IMR-90 (cell line): ENCODE measurements around the gene FANCM. TPM values are rescaled to one million over a fixed set of nuclear protein-coding genes. Genes with fewer than 3 reads are reported as not detected.

Experiments
- ATAC-seq: fragments of 200-7000 bp; cut with Tn5 transposase; 2 replicates; pipeline ENCODE4 v1.9.1; 2020; ENCODE audit warnings: low read depth, mild to moderate bottlenecking, moderate library complexity
- BruUV-seq: library from RNA; stranded (reverse); fragments of 400-500 nt; replicated peaks from 2 replicates; lab custom pipeline; 2021; lab: Mats Ljungman, UMichigan
- CTCF ChIA-PET: fragments of 300-600 bp; formaldehyde crosslinking; extraction: SDS; loops from one replicate; lab custom pipeline; 2021; ENCODE audit warnings: antibody characterized with exemption; lab: Yijun Ruan, JAX
- POLR2A ChIA-PET: fragments of 300-600 bp; sonication (Branson Sonifier 250); formaldehyde crosslinking; loops from one replicate; lab custom pipeline; 2022; ENCODE audit warnings: antibody characterized with exemption; ENCODE audit not compliant: unreplicated experiment; lab: Charles Lee
- DNase-seq: peaks from one replicate; pipeline ENCODE4 v3.0.0; 2013
- H2AFZ ChIP-seq: replicated peaks from 2 replicates; pipeline ENCODE3; 2013; ENCODE audit warnings: low read length, mild to moderate bottlenecking; ENCODE audit not compliant: poor library complexity
- H2AK5ac ChIP-seq: 2 replicates; pipeline ENCODE4 v1.6.1; 2013; ENCODE audit warnings: low read depth, low read length, inconsistent platforms
- H2AK9ac ChIP-seq: replicated peaks from 2 replicates; pipeline ENCODE3; 2013; ENCODE audit warnings: mild to moderate bottlenecking, low read depth, low read length, moderate library complexity; ENCODE audit not compliant: poor library complexity
- H2BK120ac ChIP-seq: 2 replicates; pipeline ENCODE4 v1.6.1; 2013; ENCODE audit warnings: low read depth, low read length, inconsistent platforms
- H2BK15ac ChIP-seq: 3 replicates; pipeline ENCODE4 v1.6.1; 2013; ENCODE audit warnings: low read depth, low read length, inconsistent platforms
- H2BK20ac ChIP-seq: 2 replicates; pipeline ENCODE4 v1.6.1; 2013; ENCODE audit warnings: low read depth, mild to moderate bottlenecking, inconsistent platforms, low read length, moderate library complexity
- H2BK5ac ChIP-seq: 2 replicates; pipeline ENCODE4 v1.6.1; 2013; ENCODE audit warnings: mild to moderate bottlenecking, low read depth, low read length, inconsistent platforms; ENCODE audit not compliant: poor library complexity, severe bottlenecking
- H3K14ac ChIP-seq: replicated peaks from 2 replicates; pipeline ENCODE4 v1.6.1; 2013; ENCODE audit warnings: low read depth, low read length, inconsistent platforms
- H3K18ac ChIP-seq: 2 replicates; pipeline ENCODE4 v1.6.1; 2013; ENCODE audit warnings: low read depth, low read length, control low read depth
- H3K23ac ChIP-seq: 2 replicates; pipeline ENCODE4 v1.6.1; 2013; ENCODE audit warnings: low read depth, low read length, inconsistent platforms
- H3K27ac ChIP-seq: 2 replicates; pipeline ENCODE4 v1.5.1; 2013; ENCODE audit warnings: mild to moderate bottlenecking, control low read depth, low read length; ENCODE audit not compliant: insufficient read depth
- H3K27me3 ChIP-seq: 2 replicates; pipeline ENCODE4 v1.6.1; 2013; ENCODE audit warnings: low read length; ENCODE audit not compliant: control insufficient read depth, insufficient read depth
- H3K36me3 ChIP-seq: 2 replicates; pipeline ENCODE4 v1.6.1; 2013; ENCODE audit warnings: low read length, mixed read lengths; ENCODE audit not compliant: control insufficient read depth, insufficient read depth
- H3K4ac ChIP-seq: 2 replicates; pipeline ENCODE4 v1.6.1; 2013; ENCODE audit warnings: low read depth, low read length, inconsistent platforms
- H3K4me1 ChIP-seq: 2 replicates; pipeline ENCODE4 v1.6.1; 2013; ENCODE audit warnings: low read length, mixed read lengths; ENCODE audit not compliant: control insufficient read depth, insufficient read depth
- H3K4me2 ChIP-seq: 2 replicates; pipeline ENCODE4 v1.6.1; 2013; ENCODE audit warnings: low read depth, mild to moderate bottlenecking, control low read depth, low read length, moderate library complexity
- H3K4me3 ChIP-seq: 2 replicates; pipeline ENCODE4 v1.5.1; 2013; ENCODE audit warnings: low read depth, mild to moderate bottlenecking, control low read depth, low read length, moderate library complexity; ENCODE audit not compliant: insufficient read depth
- H3K56ac ChIP-seq: 2 replicates; pipeline ENCODE4 v1.6.1; 2013; ENCODE audit warnings: low read length, inconsistent platforms; ENCODE audit not compliant: insufficient read depth; ENCODE audit errors: extremely low read depth
- H3K79me1 ChIP-seq, 2 experiments: 2 replicates each; pipeline ENCODE4 v1.6.1; 2013; ENCODE audit warnings: low read length in 2 of 2, inconsistent platforms in 1 of 2, low read depth in 1 of 2
- H3K9ac ChIP-seq: 2 replicates; pipeline ENCODE4 v1.6.1; 2013; ENCODE audit warnings: low read depth, low read length, control low read depth
- H3K9me1 ChIP-seq: 2 replicates; pipeline ENCODE4 v1.6.1; 2013; ENCODE audit warnings: low read length, inconsistent platforms; ENCODE audit not compliant: insufficient read depth
- H3K9me3 ChIP-seq: 2 replicates; pipeline ENCODE4 v1.6.1; 2013; ENCODE audit warnings: low read length; ENCODE audit not compliant: control insufficient read depth, insufficient read depth
- H4K20me1 ChIP-seq: 2 replicates; pipeline ENCODE4 v1.6.1; 2013; ENCODE audit warnings: low read length, inconsistent platforms; ENCODE audit not compliant: insufficient read depth
- H4K5ac ChIP-seq: 2 replicates; pipeline ENCODE4 v1.6.1; 2013; ENCODE audit warnings: mild to moderate bottlenecking, low read depth, low read length, control low read depth
- H4K8ac ChIP-seq, 2 experiments: 2 replicates each; pipeline ENCODE4 v1.6.1; 2013; ENCODE audit warnings: low read depth in 2 of 2, low read length in 2 of 2, control low read depth in 1 of 2, inconsistent platforms in 1 of 2
- H4K91ac ChIP-seq: 2 replicates; pipeline ENCODE4 v1.6.1; 2013; ENCODE audit warnings: low read depth, low read length, inconsistent platforms; ENCODE audit not compliant: insufficient read depth
- BHLHE40 ChIP-seq: fragments of 150-350 bp; IDR thresholded peaks from 2 replicates; pipeline ENCODE4 v1.6.1; 2016; ENCODE audit warnings: mild to moderate bottlenecking, low read depth, low read length
- CEBPB ChIP-seq: IDR thresholded peaks from 2 replicates; pipeline ENCODE4 v1.6.1; 2012; ENCODE audit warnings: low read depth, low read length, improper control_type of control experiment
- CTCF ChIP-seq: conservative IDR thresholded peaks from 2 replicates; pipeline ENCODE4 v1.5.1; 2012; ENCODE audit warnings: mild to moderate bottlenecking, low read depth, low read length, improper control_type of control experiment
- ELK1 ChIP-seq: fragments of 150-350 bp; IDR thresholded peaks from 2 replicates; pipeline ENCODE4 v1.6.1; 2016; ENCODE audit warnings: low read depth, mild to moderate bottlenecking, low read length, moderate library complexity, borderline replicate concordance
- MAFK ChIP-seq: IDR thresholded peaks from 2 replicates; pipeline ENCODE4 v1.6.1; 2012; ENCODE audit warnings: low read depth, low read length, improper control_type of control experiment
- MAZ ChIP-seq: IDR thresholded peaks from 2 replicates; pipeline ENCODE4 v1.6.1; 2012; ENCODE audit warnings: low read depth, mild to moderate bottlenecking, low read length, improper control_type of control experiment, moderate library complexity, borderline replicate concordance
- NFE2L2 ChIP-seq: fragments of 150-350 bp; IDR thresholded peaks from 2 replicates; pipeline ENCODE4 v1.6.1; 2016; ENCODE audit warnings: low read depth, mild to moderate bottlenecking, low read length
- POLR2A ChIP-seq: IDR thresholded peaks from 2 replicates; pipeline ENCODE4 v1.6.1; 2012; ENCODE audit warnings: mild to moderate bottlenecking, low read depth, low read length
- RAD21 ChIP-seq: IDR thresholded peaks from 2 replicates; pipeline ENCODE4 v1.6.1; 2012; ENCODE audit warnings: low read length, improper control_type of control experiment
- RCOR1 ChIP-seq: IDR thresholded peaks from 2 replicates; pipeline ENCODE4 v1.6.1; 2012; ENCODE audit warnings: mild to moderate bottlenecking, low read length, improper control_type of control experiment; ENCODE audit not compliant: insufficient replicate concordance
- RFX5 ChIP-seq: IDR thresholded peaks from 2 replicates; pipeline ENCODE4 v1.8.0; 2012; ENCODE audit warnings: low read depth, mild to moderate bottlenecking, low read length, moderate library complexity
- WGBS, 2 experiments: methylation state at CpG; one replicate each; pipeline versions ENCODE4 v1.1.5 to v1.1.7; 2013; ENCODE audit warnings: missing lambda C conversion rate in 2 of 2; ENCODE audit not compliant: insufficient read length in 1 of 2; ENCODE audit errors: extremely low coverage in 2 of 2; 5-methylcytosine and 5-hydroxymethylcytosine counted together
- dilution Hi-C: fragments of 300-500 bp; cut with HindIII; formaldehyde crosslinking; loops from one replicate; pipeline ENCODE4 v1.14.3; 2018; ENCODE audit warnings: low sequenced_read_pairs; ENCODE audit not compliant: unreplicated experiment
- in situ Hi-C: fragments of 300-500 bp; cut with MboI; formaldehyde crosslinking; loops from 3 replicates; pipeline ENCODE4 v1.14.3; 2019; ENCODE audit warnings: low sequenced_read_pairs, inconsistent platforms, mixed read lengths
- intact Hi-C: fragments of 100-400 bp; cut with micrococcal nuclease; formaldehyde crosslinking; loops from 2 replicates; pipeline ENCODE4 v1.10.0; 2022
- polyA plus RNA-seq, 3 experiments: library from polyadenylated mRNA; depleted of rRNA; stranded (reverse); fragments of >200 nt; gene quantifications; 2 replicates each; pipeline ENCODE4 v1.2.3, GENCODE V29; 2012; ENCODE audit warnings: low replicate concordance in 1 of 3
- total RNA-seq: library from RNA; depleted of rRNA; stranded (reverse); fragments of >200 nt; gene quantifications from 2 replicates; pipeline ENCODE4 v1.2.3, GENCODE V29; 2012

Gene FANCM
- total and polyA plus RNA-seq, 2 of the 4 experiments (the other 2 are of a cell fraction): 1.7 to 7.0 TPM

- CTCF ChIA-PET: no interaction called here
These were observed 76.5 kb downstream of the FANCM start for GRCh38 chr14:45212231-45212630.

More at GRCh38 chr14:45212231-45212630, 76.5 kb downstream of the FANCM start:
- WGBS, 2 experiments: no CpG with 5 or more reads among the region's 3 CpGs
- Histone ChIP-seq H2BK20ac (no peak overlapping the region), H3K18ac (no peak overlapping the region), H3K36me3 (peaks cover 3% of the 10 kb centered on the region; the same call in 1 of the 2 replicates), H2BK15ac (no peak overlapping the region), H3K9me1 (no peaks in the 10 kb centered on the region), H2AK9ac (no peak overlapping the region), H3K4ac (no peak overlapping the region), H3K9ac (no peak overlapping the region), H3K4me3 (no peak overlapping the region), H4K8ac (no peak overlapping the region), H2BK120ac (no peak overlapping the region), H4K20me1 (no peaks in the 10 kb centered on the region), H3K27ac (no peak overlapping the region), H3K14ac (no peak overlapping the region), H3K9me3 (no peaks in the 10 kb centered on the region), H4K5ac (no peak overlapping the region), H3K4me1 (no peaks in the 10 kb centered on the region), H3K56ac (no peak overlapping the region), H3K23ac (no peak overlapping the region), H2AK5ac (no peak overlapping the region), H2BK5ac (no peak overlapping the region), H4K91ac (no peak overlapping the region), H3K4me2 (no peak overlapping the region), H2AFZ (no peak overlapping the region), H3K79me1 (0 out of 4 replicates have a peak, but pooled peaks cover 0 to 4% of the 10 kb centered on the region in 2 experiments), H3K27me3 (no peaks in the 10 kb centered on the region)
- dilution Hi-C loops: no loop called here
- DNase-seq: no peak
- POLR2A ChIA-PET: no interaction called here
- BruUV-seq: no TSS peak
- intact Hi-C loops: no loop called here
- TF ChIP-seq POLR2A (no peak), NFE2L2 (no peak), CTCF (no peak), RCOR1 (no peak), CEBPB (no peak), RAD21 (no peak), BHLHE40 (no peak), MAZ (no peak), MAFK (no peak), ELK1 (no peak), RFX5 (no peak)
- in situ Hi-C loops: no loop called here
- ATAC-seq: no peak
